Activated T-cell treated with anti-CD3 and anti-CD28 coated beads for 48 hours (primary cell): ENCODE results near the gene UBAP1L.
"Not testable (repeated sequence)": the region's sequence is repeated elsewhere in the genome, so short reads cannot be mapped to it uniquely, and the experiment has no call there.

Experiments used
- DNase-seq: peaks from one replicate; pipeline ENCODE4 v3.0.0-alpha.2; 2020; ENCODE audit warnings: low read depth

UBAP1L gene

DNA sequence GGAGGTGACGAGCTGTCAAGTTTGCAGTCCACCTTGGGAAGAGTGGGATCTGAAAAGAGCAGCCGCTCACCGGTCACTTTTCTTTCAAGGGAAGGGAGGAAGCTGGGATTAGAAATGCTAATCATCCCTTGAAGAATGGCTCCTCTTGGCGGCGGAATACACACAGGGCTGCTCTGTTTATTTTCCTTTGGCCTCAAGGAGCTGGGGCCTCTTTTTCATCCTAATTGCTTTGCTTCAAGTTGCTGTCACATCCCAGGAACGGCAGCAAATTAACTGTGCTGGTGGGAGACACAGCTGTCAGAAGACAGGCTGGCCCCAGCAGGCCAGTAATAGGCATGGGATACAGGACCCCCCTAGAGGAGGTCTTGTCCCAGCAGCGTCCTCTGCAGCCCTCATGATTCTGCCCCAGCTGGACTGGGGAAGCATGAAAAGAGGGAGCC lies 31.7 kb downstream of the UBAP1L start:
- no peak for DNase-seq

DNA sequence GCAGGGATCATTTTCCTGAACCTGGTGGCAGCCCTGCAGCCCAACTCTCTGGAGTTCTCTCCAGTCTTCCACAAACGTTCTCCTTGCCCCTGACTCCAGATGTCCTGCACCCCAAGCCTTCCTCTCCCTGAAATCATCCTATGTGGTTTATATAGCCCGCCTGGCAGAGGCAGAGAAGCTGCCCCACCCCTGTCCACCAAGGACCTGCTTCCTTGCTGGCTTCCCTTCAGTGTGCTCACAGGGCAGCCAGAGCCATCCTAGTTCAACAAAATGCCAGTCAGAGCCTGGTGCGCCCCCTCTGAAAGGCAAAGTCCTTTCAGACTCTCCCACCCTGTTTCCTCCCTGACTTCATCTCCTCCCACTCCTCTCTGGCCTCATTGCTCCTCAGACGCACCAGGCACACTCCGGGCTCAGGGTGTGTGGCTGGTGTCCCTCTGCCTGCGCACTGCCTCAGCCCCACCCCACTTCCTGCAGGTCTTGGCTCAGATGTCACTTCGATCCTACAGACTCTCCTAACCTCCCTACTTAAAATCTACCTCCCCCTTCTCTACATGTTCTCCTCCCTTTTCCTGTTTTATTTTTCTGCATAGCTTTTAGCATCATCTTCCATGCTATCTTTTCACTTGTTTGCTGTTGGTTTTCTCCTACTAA lies 32.6 kb downstream of the UBAP1L start:
- DNase-seq: peak; percentile 15

DNA sequence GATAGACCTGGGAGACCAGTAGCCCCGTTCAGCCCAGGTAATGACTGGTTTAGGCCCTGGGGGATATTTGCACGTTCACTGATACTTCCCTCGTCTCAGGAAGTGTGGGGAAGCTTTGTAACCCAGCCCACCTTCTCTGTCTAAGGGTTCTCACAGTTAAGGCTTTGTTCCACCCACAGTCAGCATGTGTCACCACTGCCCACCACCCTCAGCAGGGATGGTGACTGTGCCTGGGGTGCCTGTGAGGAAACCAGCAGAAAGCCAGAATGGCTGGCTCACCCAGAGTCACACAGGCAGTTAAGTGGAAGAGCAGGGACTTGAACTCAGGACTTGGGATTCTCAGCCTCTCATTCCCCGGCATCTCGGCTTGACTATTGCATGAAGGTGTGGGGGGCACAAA lies 33.2 kb downstream of the UBAP1L start:
- DNase-seq: peak; percentile 17

DNA sequence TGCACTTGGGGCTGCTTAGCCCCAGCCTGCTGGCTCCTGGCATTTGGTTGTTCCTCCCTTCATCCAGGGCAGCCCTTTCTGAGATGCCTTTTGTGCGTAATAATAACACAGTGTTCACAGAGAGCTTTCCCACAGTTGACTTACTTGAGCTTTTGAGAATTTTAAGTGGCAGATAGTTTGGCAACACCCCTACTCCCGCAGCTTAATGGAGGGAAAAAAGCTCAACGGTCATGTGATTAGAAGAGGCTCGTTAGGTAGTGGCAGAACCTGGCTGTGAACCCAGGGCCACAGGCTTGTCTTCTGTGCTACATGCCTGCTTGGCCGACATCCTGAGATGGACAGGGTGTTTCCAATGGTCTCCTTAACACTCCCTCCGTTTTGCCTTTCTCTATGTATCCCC lies 33.7 kb downstream of the UBAP1L start:
- no peak for DNase-seq

DNA sequence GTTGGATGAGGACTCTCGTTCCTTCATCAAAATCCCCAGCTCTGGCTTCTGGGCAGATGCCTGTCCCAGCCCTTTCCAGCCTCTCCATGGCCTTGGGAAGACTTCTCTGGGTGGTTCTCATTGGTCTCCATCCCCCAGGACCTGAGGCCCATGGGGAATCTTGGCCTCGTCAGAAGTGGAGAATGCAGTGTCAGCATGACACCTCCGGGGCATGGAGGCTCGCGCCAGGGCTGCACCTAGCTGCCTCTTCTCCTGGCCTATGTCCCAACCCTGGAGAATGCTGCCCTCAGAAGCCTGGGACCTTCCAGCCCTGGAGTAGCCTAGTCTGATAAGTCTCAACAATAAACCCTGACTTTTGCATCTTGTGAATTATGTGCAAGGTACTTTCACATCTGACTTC lies 35.4 kb downstream of the UBAP1L start:
- DNase-seq: no peak

- DNase-seq: peak; percentile 52
Measured at GRCh38 chr15:65077981-65078352, 37.0 kb downstream of the UBAP1L start.

GRCh38 chr15:65077291-65077980 lies 37.6 kb downstream of the UBAP1L start:
- no peak for DNase-seq

DNA sequence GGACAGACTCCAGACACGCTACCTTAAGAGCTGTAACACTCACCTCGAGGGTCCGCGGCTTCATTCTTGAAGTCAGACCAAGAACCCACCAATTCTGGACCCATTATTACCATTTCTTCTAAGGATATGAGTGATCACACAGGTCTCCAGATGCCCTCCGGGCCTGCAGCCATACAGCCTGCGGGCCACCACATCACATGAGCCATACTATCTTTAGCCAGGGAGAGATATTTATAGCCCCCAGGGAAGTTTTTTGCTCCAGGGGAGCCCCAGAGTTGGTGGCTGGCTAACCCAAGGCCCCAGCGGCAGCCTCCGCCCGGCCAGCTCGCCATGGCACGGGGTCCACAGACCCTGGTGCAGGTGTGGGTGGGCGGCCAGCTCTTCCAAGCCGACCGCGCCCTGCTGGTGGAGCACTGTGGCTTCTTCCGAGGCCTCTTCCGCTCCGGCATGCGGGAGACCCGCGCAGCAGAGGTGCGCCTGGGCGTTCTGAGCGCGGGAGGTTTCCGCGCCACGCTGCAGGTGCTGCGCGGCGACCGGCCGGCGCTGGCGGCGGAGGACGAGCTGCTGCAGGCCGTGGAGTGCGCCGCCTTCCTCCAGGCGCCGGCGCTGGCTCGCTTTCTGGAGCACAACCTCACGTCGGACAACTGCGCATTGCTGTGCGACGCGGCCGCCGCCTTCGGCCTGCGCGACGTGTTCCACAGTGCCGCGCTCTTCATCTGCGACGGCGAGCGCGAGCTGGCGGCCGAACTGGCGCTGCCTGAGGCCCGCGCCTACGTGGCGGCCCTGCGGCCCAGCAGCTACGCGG lies 38.3 kb downstream of the UBAP1L start, which contains the start of gene KBTBD13:
Gene KBTBD13, plus strand, starts transcription at position 261 of the 805 bp plus-strand sequence. Its CDS starts 70 bp downstream, at position 331.
- no peak for DNase-seq

- DNase-seq: not testable (repeated sequence)
Measured at GRCh38 chr15:65075607-65076395, 39.2 kb downstream of the UBAP1L start.

GRCh38 chr15:65074946-65075345 lies 40.1 kb downstream of the UBAP1L start:
- DNase-seq: not testable (repeated sequence)

DNA sequence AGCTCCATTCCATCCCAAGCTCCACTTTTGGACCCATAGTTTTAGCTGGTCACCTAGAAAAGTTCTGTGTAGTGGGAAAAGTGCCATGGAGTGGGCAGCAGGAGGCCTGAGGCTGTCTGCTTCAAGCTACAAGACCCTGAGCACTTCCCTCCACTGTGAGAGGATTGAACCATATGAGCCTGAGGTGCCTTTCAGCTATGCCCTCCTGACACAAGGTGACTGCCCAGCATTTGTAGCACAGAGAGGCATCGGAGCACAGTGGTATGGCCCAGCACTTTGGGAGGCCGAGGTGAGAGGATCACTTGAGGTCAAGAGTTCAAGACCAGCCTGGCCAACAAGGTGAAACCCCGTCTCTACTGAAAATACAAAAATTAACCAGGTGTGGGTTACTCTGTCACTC lies 42.4 kb downstream of the UBAP1L start:
- DNase-seq: no peak

GRCh38 chr15:65072027-65072426 lies 43.0 kb downstream of the UBAP1L start:
- DNase-seq: no peak

DNA sequence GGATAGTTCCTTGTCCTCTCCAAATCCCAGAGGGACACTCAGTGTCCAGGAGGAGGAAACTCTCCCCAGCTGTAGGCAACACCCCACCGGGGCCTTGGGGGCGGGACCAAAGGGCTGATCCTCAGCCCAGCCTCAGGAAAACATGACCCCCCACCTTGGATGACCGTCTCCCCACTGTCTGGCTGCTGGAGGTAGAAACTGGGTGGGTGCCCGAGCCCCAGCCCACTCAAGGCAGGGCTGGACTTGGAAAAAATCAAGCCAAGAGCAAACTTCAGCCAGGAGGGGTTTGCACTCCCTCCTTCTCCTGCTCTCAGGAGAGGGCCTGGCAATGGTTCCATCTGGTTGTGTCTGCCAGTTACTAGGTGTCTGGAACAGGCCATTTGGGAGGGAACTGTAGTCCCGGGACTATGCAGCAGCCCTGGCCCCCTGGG lies 43.6 kb downstream of the UBAP1L start:
- DNase-seq: no peak

DNA sequence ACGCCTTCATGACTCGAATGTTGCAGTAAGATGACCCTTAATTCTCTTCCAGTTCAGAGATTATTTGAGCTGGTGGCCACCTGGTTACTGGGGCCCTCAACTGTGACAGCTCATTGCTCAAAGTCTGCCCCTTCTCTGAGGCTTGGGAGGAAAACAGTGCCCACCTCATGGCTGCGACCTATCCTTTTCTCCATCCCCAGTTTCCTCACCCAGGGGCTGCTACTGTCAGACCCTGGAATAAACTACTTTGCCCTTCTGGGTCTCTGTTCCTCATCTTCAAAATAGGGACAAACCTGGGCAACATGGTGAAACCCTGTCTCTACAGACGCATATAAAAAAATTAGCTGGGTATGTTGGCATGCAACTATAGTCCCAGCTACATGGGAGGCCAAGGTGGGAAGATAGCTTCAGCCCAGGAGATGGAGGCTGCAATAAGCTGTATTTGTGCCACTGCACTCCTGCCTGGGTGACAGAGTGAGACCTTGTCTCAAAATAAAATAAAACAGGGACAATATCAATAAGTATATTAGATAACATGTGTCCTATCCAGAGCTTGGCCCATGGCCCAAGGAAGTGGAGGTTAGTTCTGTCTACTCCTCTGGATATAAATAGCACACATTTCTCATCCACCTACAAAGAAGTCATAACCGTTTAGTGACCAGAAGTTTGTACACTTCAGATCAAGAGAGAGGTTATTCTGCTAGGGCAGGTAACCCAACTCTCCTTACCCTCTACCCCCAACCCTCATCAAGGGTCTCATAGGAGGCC lies 45.0 kb downstream of the UBAP1L start:
- no peak for DNase-seq

- DNase-seq: no peak
Measured at GRCh38 chr15:65069179-65069578, 45.8 kb downstream of the UBAP1L start.

DNA sequence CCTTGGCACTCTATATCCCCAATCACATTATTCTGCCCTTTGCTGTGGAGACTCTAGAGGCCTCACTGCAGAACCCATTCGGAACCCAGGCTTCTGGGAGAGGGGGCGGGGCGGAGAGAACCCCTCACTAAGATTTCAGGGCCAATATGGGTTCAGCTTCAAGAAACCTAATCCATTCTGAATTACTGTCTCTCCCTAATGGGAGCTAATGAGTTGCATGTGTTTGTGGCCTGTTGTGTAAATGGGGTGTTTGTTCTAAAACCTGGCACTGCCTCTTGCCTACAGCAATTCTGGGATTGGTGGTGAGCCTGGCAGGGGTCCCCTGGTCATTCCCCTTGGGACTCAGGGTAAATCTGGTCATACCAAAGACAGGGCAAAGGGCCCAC lies 46.6 kb downstream of the UBAP1L start:
- DNase-seq: no peak

- no peak for DNase-seq
Measured at GRCh38 chr15:65067645-65068402, 47.2 kb downstream of the UBAP1L start, which contains the start of gene RASL12. Gene RASL12, minus strand, starts transcription at chr15:65067991. Its CDS starts 156 bp downstream, at chr15:65067835.

DNA sequence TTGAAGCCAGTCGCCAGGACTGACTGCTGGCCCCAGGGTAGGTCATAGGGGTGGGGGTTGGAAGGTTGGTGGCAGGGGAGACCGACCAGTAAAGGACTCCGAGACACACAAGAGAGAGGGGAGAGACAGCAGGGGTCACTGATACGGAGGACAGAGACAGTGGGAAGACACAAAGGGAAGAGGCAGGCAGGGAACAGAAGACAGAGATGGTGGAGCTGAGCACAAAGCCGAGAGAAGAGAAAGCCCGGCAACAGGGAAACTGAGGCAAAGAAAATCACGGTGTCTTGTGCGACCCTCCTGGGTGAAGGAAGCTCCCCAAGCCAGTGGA lies 47.7 kb downstream of the UBAP1L start:
- no peak for DNase-seq

GRCh38 chr15:65066635-65067316 lies 48.2 kb downstream of the UBAP1L start:
- DNase-seq: no peak
